Nephron progenitor cell (in vitro differentiated cells): Measurements from ENCODE around the gene PYGL.
"Not testable (repeated sequence)": the region's sequence is repeated elsewhere in the genome, so short reads cannot be mapped to it uniquely, and the experiment has no call there.

ENCODE experiments used
- DNase-seq: peaks from one replicate; pipeline ENCODE4 v3.0.0; 2021
- H3K27ac Mint-ChIP-seq: 2 replicates; pipeline ENCODE4 v1.8.0; 2021; ENCODE audit warnings: mild to moderate bottlenecking, moderate library complexity, mixed read lengths
- H3K27me3 Mint-ChIP-seq: 2 replicates; pipeline ENCODE4 v1.8.0; 2021; ENCODE audit warnings: mild to moderate bottlenecking, low read depth, mixed read lengths; ENCODE audit not compliant: poor library complexity
- H3K36me3 Mint-ChIP-seq: 2 replicates; pipeline ENCODE4 v1.8.0; 2021; ENCODE audit warnings: low read depth, mixed read lengths
- H3K4me1 Mint-ChIP-seq: 2 replicates; pipeline ENCODE4 v1.8.0; 2021; ENCODE audit warnings: mixed read lengths
- H3K4me3 Mint-ChIP-seq: 2 replicates; pipeline ENCODE4 v1.8.0; 2021; ENCODE audit warnings: mild to moderate bottlenecking, moderate library complexity, mixed read lengths
- H3K9me3 Mint-ChIP-seq: 2 replicates; pipeline ENCODE4 v1.8.0; 2021; ENCODE audit warnings: mild to moderate bottlenecking, moderate library complexity, mixed read lengths
- TF ChIP-seq, protein P1 (sequence below): fragments of 200-600 bp; sonication (generic); IDR thresholded peaks from 2 replicates; pipeline ENCODE4 v1.5.0; 2021; ENCODE audit warnings: antibody characterized with exemption

The PYGL gene

DNA sequence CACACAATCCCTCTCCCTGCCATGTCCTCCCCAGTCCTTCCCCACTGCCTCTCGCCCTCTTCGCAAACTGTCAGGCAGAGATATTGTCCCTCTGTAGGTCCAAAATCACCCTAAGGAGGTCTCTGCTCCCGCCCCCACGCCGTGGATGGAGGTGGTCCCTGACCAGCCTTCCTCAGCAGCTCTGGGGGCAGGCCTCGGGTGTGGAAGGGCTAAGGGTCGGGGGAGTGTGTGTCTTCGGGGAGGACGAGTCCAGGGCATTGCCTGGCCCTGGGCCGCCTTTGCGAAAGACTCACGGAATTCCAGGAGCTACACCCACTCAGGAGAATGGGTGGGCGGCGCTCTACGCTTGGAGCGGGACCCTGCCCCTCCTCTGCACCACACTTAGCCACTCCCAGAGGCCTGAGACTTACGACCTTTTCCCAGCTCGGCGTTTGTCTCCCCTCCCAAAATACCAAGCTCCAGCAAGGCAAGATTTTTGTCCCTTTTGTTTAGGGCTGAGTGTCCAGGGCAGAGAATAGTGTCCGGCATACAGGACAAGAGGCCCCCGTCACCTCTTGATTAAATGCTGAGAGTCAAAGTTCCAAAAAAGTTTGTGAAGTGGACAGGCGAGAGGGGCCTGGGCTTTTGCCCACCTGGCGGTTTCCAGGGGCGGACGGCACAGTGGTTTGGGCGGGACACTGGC, 881 bp downstream of the PYGL start:
- Mint-ChIP-seq H3K36me3 (peaks cover 14% of the 10 kb centered on the region), H3K4me3 (peak overlapping the region; percentile 93), H3K27me3 (peaks cover 6% of the 10 kb centered on the region), H3K4me1 (peaks cover 32% of the 10 kb centered on the region), H3K27ac (peak overlapping the region; percentile 5), H3K9me3 (no peaks in the 10 kb centered on the region)
- TF ChIP-seq, protein P1, sequence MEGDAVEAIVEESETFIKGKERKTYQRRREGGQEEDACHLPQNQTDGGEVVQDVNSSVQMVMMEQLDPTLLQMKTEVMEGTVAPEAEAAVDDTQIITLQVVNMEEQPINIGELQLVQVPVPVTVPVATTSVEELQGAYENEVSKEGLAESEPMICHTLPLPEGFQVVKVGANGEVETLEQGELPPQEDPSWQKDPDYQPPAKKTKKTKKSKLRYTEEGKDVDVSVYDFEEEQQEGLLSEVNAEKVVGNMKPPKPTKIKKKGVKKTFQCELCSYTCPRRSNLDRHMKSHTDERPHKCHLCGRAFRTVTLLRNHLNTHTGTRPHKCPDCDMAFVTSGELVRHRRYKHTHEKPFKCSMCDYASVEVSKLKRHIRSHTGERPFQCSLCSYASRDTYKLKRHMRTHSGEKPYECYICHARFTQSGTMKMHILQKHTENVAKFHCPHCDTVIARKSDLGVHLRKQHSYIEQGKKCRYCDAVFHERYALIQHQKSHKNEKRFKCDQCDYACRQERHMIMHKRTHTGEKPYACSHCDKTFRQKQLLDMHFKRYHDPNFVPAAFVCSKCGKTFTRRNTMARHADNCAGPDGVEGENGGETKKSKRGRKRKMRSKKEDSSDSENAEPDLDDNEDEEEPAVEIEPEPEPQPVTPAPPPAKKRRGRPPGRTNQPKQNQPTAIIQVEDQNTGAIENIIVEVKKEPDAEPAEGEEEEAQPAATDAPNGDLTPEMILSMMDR: no peak
- DNase-seq: peak; percentile 75

GRCh38 chr14:50941638-50942037, 2.6 kb downstream of the PYGL start:
- H3K36me3 Mint-ChIP-seq: peaks cover 14% of the 10 kb centered on the region
- peaks cover 18% of the 10 kb centered on the region for H3K4me1 Mint-ChIP-seq
- not testable (repeated sequence) for H3K27me3 Mint-ChIP-seq, H3K4me3 Mint-ChIP-seq, H3K27ac Mint-ChIP-seq, DNase-seq, H3K9me3 Mint-ChIP-seq

GRCh38 chr14:50941151-50941550, 3.1 kb downstream of the PYGL start:
- Mint-ChIP-seq H3K4me3 (no peak overlapping the region), H3K27ac (no peak overlapping the region), H3K27me3 (peaks cover 6% of the 10 kb centered on the region), H3K36me3 (peaks cover 14% of the 10 kb centered on the region), H3K9me3 (no peaks in the 10 kb centered on the region), H3K4me1 (peaks cover 15% of the 10 kb centered on the region)
- TF ChIP-seq, protein P1: no peak
- no peak for DNase-seq

DNA sequence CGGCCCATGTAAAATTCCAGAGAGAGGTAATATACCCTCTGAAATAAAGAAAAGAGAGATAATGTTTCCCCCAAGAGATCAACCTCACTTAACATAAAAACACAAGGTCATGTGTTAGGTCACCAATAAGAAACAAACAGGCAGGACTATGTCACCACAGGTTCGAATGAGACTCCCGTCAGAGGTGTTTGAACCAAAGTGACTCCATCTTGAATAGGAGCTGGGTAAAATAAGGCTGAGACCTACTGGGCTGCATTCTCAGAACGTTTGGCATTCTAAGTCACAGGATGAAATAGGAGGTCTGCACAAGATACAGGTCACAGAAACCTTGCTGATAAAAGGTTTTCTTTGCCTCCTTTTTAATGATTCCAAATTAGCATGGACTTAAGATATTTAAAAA, 6.5 kb downstream of the PYGL start:
- TF ChIP-seq, protein P1: no peak
- DNase-seq: no peak
- Mint-ChIP-seq H3K4me3 (no peak overlapping the region), H3K4me1 (peaks cover 5% of the 10 kb centered on the region), H3K9me3 (no peaks in the 10 kb centered on the region), H3K27ac (no peak overlapping the region), H3K36me3 (peaks cover 21% of the 10 kb centered on the region), H3K27me3 (no peaks in the 10 kb centered on the region)

DNA sequence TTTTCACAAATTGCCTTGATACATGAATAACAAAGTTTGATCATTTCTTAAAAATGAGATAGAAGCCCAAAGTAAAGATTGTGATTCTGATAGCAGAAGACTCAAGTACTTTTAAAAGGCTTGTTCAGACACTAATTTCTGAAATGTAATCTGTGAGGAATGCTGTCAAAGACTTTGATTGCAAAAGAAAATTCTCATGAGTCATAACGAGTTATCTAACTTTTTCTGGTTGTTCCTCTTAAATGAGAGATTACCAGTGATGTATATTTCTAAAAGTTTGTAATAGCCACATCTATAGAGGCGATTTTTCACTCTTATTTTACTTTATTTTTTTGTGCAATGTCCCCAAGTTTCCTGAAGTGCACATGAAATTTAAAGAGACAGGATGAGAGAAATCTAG, 7.0 kb downstream of the PYGL start:
- DNase-seq: no peak
- Mint-ChIP-seq H3K27ac (no peak overlapping the region), H3K9me3 (no peaks in the 10 kb centered on the region), H3K4me3 (no peak overlapping the region), H3K4me1 (peaks cover 9% of the 10 kb centered on the region), H3K36me3 (peaks cover 21% of the 10 kb centered on the region), H3K27me3 (no peaks in the 10 kb centered on the region)
- TF ChIP-seq, protein P1: no peak

DNA sequence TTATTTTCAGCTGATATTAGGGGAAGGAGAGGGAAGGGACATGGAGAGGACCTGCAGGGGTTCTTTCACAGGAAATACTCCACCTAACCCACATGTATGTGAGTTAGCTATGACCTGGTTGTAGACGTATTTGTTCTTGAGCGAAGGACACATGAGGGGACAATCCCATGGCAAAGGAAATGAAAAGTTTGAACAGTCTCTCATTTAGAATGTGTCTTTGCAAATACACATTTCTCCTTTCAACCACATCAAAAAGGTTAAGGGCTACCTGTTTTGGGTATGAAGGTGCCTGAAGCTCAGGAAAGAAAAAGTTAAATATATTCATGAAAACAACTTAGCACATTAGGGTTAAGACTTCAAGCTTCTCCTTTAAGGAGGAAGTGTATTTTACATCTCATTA, 7.4 kb downstream of the PYGL start:
- no peak for DNase-seq
- Mint-ChIP-seq H3K9me3 (no peaks in the 10 kb centered on the region), H3K27me3 (no peaks in the 10 kb centered on the region), H3K36me3 (peaks cover 19% of the 10 kb centered on the region), H3K4me1 (peaks cover 9% of the 10 kb centered on the region), H3K27ac (no peak overlapping the region), H3K4me3 (no peak overlapping the region)
- TF ChIP-seq, protein P1: no peak
